8988T (cell line): ENCODE data around the gene ADCK1.
"Not testable (repeated sequence)": the region's sequence is repeated elsewhere in the genome, so short reads cannot be mapped to it uniquely, and the experiment has no call there.

Source experiments
- DNase-seq: peaks from one replicate; pipeline ENCODE4 v3.0.0; 2011

ADCK1 gene, protein sequence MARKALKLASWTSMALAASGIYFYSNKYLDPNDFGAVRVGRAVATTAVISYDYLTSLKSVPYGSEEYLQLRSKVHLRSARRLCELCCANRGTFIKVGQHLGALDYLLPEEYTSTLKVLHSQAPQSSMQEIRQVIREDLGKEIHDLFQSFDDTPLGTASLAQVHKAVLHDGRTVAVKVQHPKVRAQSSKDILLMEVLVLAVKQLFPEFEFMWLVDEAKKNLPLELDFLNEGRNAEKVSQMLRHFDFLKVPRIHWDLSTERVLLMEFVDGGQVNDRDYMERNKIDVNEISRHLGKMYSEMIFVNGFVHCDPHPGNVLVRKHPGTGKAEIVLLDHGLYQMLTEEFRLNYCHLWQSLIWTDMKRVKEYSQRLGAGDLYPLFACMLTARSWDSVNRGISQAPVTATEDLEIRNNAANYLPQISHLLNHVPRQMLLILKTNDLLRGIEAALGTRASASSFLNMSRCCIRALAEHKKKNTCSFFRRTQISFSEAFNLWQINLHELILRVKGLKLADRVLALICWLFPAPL

DNA sequence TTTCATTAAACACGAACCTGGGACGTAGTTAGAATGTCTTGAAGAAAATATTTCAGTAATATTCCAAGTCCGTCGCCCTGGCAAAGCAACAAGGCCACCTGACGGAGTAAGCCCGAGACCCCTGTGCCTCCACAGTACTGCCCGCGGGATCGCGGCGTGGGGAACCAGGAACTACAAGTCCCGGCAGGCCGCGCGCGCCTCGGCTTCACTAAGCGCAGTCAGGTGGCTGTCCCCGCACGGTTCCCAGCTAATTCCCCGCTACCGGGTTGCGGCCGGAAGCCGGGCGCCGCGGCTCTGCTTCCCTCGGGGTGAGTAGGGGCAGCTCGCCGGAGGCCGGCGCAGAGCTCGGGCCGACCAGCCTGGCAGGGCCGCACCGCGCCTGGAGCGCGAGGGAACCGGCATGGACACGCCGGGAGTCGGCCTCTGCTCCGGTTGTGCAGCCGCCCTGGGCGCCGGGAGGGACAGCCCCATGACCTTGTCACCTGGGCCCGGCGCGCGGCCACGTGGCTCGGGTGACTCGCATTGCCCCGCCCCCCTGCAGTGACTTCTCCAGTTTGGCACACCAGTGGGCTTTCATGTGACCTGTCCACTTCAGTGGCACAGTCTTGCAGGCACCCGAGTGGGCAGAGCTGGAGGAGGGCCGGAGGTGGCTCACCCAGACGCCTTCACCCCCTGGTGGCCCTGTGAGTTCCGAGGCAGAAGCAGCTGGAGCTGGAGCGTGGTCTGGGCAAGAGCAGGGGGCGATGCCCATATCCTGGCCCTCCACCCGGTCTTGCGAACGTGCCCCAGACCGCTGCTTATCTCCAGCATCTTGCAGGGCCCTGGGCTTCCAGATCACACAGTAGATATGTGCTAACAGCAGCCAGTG is at the start of gene ADCK1:
Gene ADCK1, plus strand, starts transcription at position 247 of the 868 bp plus-strand sequence. CDS start 18,870 bp downstream, outside the sequence.
- peak; percentile 85 for DNase-seq

DNA sequence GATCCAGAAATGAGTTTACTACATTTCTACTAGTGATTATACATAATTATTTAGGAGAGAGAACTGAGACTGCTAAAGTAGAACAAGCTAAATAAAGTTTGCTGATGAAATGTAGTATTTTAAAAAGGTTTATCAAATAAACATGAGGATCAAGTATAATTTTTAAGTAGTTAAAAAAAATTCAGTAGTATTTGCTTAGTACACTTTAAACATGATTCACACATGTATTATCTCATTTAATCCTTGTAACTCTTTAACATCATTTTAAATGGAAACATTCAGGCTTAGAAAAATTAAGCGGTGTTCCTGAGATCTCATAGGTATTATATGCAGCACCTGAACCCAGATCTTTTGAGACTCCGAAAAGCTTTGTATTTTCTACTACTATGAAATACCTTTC is 47.6 kb upstream of the ADCK1 start:
- DNase-seq = no peak

DNA sequence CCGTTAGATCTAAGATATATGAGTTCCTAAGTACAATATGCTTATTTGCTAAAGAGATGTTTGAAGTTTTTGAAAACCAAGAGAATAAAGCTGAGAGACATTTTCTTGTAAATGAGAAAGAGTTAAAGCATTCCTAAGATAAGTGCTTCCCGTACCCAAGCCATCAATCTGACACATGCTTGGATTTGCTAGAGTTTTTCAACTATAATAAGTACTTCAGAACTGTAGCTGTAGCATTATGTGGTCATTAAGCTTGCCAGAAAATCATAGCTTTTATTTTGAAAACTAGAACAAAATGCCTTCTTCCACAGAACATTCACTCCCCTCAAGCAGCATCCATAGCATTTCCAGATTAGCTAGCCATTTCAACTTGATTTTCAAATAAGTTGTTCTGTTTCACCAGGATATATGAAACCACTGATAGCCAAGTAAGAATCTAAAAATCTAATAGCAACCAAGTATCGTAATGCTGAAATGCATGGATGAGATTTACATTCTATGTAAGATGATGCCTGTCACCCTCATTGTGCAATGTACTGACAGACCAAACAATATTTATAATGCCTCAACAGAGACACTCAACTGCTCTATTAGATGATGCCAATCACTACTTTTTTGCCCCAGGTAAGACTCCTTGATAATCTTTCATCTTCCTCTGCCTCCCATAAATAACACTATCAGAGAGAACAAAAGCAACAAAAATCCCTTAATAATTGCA is 47.0 kb upstream of the ADCK1 start:
- DNase-seq = no peak

DNA sequence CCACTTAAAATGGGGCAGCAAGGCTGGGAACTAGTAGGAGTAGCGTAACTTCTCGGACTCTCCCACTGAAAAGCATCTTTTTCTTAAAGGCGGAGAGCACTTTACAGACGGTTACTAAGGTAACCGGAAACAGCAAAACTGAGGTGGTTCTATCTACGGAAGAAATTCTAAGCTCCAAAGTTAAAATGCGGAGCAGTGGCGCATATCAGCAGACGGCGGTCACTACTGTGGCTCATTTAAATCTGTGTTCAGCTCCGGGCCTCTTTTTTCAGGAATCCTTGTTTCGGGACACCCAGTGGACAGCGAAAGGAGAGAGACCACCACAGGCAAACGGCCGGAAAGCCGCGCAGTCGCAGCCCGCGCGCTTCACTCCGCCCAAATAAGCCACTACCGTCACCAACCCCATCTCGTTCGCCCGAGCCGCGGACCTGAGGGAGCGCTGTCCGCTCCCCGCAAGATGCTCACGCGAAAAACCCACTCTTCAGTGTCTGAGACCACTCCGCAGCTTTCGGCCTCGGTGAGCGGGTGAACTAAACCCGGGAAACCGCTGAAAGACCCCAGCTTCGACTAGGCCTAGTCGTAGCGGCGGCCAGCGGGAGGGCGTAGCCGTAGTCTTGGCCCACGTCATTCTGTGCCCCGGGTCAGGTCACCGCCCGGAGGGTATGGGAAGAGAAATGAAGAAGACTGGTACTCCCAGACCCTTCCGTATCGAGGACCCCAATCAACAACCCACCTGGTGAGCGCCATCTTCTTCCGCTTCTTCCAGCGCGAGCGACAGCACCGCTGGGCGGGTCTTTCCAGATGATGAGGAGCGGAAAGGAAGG is 39.3 kb upstream of the ADCK1 start, which contains the start of gene SNW1:
Gene SNW1, minus strand, starts transcription at position 776 of the 824 bp plus-strand sequence. Its CDS starts 29 bp downstream, at position 747.
- peak; percentile 71 for DNase-seq

DNA sequence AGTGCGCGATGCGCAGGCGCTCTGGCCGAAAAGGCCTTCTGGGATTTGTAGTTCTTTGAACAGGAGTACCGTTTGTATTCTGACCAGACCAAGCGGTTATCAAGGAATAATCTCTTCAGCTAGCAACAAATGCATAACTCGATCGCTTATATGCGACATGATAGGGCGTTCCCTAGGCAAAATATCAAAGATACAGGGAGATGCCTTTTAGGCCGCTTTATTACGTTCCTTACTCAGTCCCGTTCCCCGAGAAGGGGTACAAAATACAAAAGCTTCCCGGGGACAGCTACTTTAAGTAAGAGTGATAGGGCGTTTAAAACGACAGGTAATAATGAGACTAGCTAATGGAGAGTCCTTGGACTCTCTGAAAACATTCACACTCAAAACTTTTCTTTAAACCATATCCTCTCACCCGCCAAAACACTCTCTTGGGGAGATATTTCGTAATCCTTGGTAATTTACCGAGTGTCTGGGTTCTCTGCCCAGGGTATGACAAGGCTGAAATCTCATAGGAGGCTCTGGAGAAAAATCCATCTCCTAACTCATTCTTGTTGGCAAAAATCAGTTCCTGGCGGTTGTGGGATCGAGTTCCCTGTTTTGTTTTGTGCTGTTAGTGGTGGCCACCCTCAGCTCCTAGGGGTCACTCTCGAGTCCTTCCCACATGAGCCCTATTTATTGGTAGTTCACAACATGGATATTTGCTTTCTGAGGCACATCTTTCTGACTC is 38.5 kb upstream of the ADCK1 start:
- DNase-seq = no peak

DNA sequence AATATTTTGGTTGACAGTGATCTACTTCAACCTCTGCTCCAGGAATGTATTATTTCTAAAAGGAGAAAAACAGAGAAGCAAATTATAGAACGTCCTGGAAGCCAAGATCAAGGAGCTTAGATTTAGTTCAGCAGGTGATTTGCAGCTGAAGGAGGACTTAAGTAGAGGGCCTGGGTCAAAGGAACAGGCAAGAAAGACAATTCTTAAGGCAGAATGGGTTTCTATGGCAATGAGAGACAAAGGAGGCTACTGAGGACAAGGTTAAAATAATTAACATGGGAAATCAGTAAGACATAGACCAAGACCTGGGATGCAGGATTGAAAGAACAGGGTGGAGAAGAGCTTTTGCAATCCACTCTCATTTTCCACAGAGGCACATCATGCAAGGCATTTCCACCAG is 36.6 kb upstream of the ADCK1 start:
- DNase-seq = no peak

DNA sequence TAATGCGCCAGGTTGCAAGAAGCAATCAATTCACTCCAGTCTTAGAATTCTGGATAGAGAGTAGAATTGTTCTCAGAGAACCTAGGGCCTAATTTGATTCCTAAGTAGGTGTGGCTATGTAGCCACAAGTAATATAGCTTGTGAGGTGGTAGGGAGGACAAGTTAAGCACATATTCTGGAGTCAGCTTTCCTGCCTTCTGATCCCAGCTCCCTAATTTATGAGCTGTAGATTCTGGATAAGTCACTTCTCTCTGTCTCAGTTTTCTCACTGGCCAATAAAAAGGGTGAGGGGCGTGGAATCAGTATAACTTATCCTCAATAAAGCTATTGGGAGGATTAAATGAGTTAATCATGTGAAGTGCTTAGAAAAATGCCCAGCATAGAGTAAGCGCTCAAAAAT is 35.9 kb upstream of the ADCK1 start:
- no peak for DNase-seq

DNA sequence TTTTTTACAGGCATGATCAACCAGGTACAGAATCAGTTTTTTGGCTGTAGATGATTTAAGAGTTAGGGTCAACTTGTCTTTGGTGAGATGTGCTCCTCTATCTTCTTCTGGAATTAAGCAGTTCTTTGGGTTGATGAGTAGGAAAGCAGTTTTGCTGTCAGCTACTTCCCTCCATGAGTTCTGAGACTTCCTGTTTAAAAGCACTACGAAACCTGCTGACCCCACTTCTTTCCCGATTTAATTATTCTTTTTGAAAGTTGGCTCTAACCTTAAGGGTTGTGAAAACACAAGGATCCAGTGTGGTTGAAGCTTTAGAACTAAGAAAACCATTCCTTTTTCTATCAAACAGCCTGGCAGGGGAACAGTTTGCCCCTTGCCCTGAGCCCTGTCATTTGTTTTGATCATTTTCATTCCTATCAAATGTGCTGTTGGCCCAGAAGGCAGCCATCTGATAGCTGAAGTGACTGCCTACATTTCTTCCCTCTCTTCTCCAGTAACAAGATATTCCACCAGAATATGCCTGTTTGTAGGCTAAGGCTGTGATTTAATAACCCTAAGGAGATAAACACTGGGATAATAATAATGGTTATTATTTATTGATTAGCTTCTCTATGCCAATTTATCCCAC is 31.4 kb upstream of the ADCK1 start:
- DNase-seq = not testable (repeated sequence)

DNA sequence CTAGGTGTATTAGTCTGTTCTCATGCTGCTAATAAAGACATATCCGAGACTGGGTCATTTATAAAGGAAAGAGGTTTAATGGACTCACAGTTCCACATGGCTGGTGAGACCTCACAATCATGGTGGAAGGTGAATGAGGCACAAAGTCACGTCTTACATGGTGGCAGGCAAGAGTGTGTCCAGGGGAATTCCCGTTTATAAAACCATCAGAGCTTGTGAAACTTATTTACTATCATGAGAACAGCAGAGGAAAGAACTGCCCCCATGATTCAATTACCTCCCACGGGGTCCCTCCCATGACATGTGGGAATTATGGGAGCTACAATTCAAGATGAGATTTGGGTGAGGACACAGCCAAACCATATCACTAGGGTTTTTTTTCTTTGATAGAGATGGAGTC is 25.9 kb upstream of the ADCK1 start:
- not testable (repeated sequence) for DNase-seq

DNA sequence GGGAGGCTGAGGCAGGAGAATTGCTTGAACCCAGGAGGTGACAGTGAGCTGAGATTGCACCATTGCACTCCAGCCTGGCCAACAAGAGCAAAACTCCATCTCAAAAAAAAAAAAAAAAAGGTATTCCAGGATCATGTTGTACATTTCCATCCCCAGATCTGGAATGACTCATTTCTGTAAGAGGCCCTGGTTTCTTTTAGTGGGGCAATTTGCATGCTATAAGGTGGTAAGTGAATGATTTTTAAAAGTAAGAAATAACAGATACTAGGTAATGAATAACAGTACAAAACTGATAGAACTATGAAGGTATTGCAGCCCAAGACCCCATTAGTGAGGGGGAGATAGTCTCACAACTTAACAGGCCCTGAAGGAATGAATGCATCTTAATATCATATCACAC is 17.7 kb upstream of the ADCK1 start:
- no peak for DNase-seq

DNA sequence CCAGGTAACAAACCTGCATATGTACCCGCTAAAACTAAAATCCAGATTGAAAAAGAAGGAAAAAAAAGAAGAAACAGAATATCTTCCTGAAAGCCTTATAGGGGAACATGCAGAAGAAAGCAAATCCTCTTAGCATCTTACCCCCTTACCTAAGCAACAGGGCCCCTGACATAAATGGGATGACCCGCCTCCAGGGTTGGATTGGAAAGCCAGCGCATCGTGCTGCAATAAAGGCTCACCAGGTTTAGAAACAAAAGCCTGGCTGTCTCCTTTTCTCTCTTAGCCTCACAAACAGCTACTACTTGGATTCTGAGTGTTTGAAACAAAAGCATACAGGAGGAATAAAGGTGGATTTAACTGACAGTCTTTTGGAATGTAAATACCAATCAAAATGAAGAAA is 13.8 kb upstream of the ADCK1 start:
- DNase-seq = no peak

DNA sequence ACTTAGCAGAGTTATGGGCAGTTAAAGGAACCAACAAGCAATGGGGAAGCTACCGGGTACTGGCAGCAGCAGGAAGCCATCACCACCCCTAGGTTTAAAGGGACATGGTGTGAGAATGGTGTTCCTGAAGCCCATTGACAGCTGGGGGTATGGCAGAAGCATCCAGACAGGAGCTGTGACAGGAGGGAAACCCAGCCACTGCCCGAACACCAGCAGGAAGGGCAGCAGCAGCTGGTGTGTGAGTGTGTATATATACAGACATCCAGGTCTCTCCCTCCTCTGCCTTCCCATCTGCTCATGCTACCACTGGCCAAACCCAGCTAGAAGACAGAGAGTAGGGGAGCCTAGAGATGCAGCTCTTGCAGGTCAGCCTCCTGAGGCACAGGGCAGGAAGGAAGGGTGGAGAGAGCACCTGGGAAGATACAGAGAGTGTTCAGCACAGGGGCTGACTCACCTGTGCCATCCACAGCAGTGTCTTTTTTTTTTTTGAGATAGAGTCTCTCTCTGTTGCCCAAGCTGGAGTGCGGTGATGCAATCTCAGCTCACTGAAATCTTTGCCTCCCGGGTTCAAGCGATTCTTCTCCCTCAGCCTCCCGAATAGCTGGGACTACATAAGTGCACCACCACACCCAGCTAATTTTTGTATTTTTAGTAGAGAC is 9.2 kb upstream of the ADCK1 start:
- no peak for DNase-seq

DNA sequence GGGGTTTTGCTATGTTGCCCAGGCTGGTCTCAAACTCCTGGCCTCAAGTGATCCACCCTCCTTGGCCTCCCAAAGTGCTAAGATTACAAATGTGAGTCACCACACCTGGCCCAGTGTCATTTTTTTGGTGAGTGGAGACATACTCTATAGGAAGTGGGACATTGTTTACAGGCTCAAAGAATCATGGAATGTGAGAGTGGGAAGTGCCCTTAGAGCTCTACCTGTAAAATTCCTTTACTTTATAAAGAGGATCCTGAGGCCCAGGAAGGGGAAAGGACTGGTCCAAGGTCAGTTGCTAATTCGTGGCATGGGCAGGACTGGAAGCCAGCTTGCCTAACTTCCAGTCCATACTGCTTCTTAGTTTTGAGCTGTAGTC is 8.7 kb upstream of the ADCK1 start:
- DNase-seq = no peak

DNA sequence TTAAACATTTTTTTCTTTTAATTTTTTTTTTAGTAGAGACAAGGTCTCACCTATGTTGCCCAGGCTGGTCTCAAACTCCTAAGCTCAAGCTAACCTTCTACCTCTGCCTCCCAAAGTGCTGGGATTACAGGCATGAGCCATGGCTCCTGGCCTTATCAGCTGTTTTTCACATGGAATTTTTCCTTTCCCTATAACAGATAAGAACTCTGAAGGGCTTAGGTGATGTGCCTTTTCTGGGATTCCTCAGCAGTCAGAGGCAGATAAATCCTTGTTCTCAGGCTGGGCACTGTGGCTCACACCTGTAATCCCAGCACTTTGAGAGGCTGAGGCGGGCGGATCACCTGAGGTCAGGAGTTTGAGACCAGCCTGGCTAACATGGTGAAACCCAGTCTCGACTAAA is 6.7 kb upstream of the ADCK1 start:
- DNase-seq = not testable (repeated sequence)

DNA sequence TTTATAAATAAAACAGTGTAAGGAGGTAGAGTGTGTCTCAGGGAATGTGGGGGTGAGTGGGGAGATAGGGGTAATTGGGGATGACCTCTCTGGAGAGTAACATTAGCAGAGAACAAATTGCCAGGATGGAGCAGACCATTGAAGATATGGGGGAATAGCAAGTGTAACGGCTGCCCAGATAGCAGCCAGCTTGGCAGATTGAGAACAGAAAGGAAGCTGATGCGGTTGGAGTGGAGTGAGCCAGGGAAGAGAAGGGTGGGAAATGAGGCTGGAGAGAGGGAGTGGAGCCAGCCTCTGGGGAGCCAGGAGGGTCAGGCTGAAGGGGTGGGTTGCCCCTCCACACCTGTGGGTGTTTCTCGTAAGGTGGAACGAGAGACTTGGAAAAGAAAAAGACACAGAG is 5.6 kb upstream of the ADCK1 start:
- DNase-seq = no peak

DNA sequence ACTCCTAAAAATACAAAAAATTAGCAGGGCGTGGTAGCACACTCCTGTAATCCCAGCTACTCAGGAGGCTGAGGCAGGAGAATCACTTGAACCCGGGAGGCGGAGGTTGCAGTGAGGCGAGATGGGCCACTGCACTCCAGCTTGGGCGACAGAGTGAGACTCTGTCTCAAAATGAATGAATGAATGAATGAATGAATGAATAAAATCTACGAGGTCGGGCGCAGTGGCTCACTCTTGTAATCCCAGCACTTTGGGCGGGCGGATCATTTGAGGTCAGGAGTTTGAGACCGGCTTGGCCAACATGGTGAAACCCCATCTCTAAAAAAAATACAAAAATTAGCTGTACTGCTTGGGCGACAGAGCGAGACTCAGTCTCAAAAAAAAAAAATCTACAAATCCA is 453 bp upstream of the ADCK1 start:
- DNase-seq = not testable (repeated sequence)

DNA sequence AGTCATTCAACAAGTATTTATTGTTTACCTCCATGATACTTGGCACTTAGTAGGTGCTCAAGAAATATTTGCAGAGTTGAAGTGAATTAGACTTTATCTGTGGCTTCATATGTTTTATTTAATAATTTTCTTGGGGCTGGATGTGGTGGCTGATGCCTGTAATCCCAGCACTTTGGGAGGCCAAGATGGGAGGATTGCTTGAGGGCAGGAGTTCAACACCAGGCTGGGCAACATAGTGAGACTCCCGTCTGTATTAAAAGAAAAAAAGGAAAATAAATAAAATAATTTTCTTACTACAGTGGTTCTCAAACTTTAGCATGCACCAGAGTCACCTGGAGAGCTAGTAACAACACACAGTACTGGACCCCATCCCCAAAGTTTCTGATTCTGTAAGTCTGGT is 905 bp downstream of the ADCK1 start:
- DNase-seq = no peak

DNA sequence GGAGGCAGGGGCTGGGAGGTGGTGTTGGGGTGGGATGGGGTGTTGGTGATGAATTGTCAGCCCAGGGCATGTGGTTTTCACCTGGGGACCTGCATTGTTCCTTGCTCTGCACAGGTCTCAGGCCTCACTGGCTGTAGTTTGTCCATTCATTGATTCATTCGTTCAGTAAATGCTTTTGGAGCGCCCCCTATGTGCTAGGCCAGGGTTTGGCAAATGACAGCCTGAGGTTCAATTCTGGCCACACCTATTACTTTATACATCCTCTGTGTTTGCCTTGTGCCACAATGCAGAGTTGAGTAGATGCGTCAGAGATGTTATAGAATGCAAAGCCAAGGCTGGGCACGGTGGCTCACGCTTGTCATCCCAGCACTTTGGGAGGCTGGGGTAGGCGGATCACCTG is 4.7 kb downstream of the ADCK1 start:
- peak; percentile 29 for DNase-seq

DNA sequence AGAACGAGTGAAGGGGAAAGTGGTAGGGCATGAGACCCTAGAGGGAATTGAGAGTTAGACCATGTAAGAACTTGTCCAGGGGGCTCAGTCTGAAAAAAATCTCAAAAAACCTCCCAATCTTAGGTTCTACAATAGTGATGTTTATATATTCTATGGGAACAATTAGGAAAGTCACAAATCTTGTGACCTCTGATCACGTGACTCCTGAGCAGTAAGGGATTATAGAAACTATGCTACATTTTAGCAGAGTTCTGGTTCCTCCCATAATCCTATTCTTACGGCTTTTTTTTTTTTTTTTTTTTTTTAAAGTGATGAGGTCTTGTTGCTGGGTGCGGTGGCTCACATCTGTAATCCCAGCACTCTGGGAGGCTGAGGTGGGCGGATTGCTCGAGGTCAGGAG is 5.8 kb downstream of the ADCK1 start:
- no peak for DNase-seq

DNA sequence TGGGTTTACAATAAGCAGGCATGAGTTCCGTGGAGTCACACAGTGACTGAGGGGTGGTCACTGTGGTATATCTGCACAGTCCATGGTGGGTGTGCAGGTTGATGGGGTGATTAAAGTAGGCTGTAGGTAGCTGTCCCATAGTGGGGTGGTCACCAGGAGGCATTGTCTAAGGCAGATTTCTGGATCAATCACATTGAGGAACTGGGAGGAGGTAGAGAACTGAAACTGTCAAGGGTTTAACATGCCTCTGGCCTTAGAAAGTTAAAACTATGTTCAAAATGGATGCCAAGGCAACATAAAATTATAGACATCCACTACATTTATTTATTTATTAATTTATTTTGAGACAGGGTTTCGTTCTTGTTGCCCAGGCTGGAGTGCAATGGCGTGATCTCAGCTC is 8.3 kb downstream of the ADCK1 start:
- DNase-seq = no peak
